ENCODE results near the gene CINP.
"Not testable (repeated sequence)": the region's sequence is repeated elsewhere in the genome, so short reads cannot be mapped to it uniquely, and the experiment has no call there.

The CINP gene

GRCh38 chr14:102303664-102304063 lies 59.0 kb downstream of the CINP start:
- Histone ChIP-seq H3K79me2 (ENCODE audit: control insufficient read depth, low read length) (no peaks in the 10 kb centered on the region), H3K9me3 (ENCODE audit: control insufficient read depth, insufficient read depth, low read length) (no peaks in the 10 kb centered on the region), H4K20me1 (ENCODE audit: control insufficient read depth, insufficient read depth, low read depth, low read length) (no peaks in the 10 kb centered on the region), H3K4me3 (ENCODE audit: low read length) (no peak overlapping the region), H3K27ac (ENCODE audit: low read depth, low read length) (no peak overlapping the region), H3F3A (ENCODE audit: control insufficient read depth, insufficient read depth) (no peaks in the 10 kb centered on the region), H3K36me3 (ENCODE audit: control insufficient read depth, low read length) (no peaks in the 10 kb centered on the region), H3K9me2 (replicated peaks; ENCODE audit: control insufficient read depth, low read length) (no peaks in the 10 kb centered on the region), H3K4me2 (ENCODE audit: low read length) (no peak overlapping the region), H3K4me1 (ENCODE audit: control insufficient read depth, low read length) (peaks cover 10% of the 10 kb centered on the region), H3K27me3 (ENCODE audit: control insufficient read depth, low read length) (peaks cover 2% of the 10 kb centered on the region; the same call in 1 of the 2 replicates)
- TF ChIP-seq CTCF (IDR thresholded peaks at IDR 0.05; ENCODE audit: low read depth, low read length, poor library complexity, severe bottlenecking) (no peak), EZH2phosphoT487 (IDR thresholded peaks at IDR 0.05; ENCODE audit: borderline replicate concordance, low read length) (no peak)

GRCh38 chr14:102298303-102299070 lies 64.2 kb downstream of the CINP start:
- H3K4me2 ChIP-seq (ENCODE audit: low read length); H4K20me1 ChIP-seq (ENCODE audit: control insufficient read depth, insufficient read depth, low read depth, low read length); H3K4me1 ChIP-seq (ENCODE audit: control insufficient read depth, low read length); H3K36me3 ChIP-seq (ENCODE audit: control insufficient read depth, low read length); H3F3A ChIP-seq (ENCODE audit: control insufficient read depth, insufficient read depth); H3K27ac ChIP-seq (ENCODE audit: low read depth, low read length); H3K79me2 ChIP-seq (ENCODE audit: control insufficient read depth, low read length); H3K9me2 ChIP-seq (replicated peaks; ENCODE audit: control insufficient read depth, low read length); H3K27me3 ChIP-seq (ENCODE audit: control insufficient read depth, low read length); H3K9me3 ChIP-seq (ENCODE audit: control insufficient read depth, insufficient read depth, low read length); H3K4me3 ChIP-seq (ENCODE audit: low read length): not testable (repeated sequence)
